ENCODE measurements around the gene TBC1D32.

Gene TBC1D32

DNA sequence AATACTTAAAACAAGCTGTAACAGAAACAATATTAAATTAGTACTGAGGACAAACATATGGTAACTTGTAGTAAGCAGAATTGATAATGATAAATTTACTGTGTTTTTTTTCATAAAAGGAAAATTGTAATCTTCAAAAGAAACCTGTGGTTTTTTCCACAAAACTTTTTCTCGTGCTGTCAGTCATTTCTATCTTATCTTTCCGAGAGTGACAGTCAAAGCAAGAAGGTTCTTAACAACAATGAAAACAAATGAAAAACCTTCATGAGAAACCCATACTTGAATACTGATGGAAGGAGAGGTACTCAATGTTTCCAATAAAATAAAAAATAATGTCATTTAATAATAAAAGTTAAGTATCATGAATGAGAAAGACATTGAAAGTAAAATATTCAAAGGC, 174.0 kb downstream of the TBC1D32 start:
- DNase-seq (ENCODE audit: insufficient read length, low spot score) (no peak), FAIRE-seq (no peak)
- TF ChIP-seq POLR2A (IDR thresholded peaks at IDR 0.05; ENCODE audit: low read depth, low read length), result no peak

DNA sequence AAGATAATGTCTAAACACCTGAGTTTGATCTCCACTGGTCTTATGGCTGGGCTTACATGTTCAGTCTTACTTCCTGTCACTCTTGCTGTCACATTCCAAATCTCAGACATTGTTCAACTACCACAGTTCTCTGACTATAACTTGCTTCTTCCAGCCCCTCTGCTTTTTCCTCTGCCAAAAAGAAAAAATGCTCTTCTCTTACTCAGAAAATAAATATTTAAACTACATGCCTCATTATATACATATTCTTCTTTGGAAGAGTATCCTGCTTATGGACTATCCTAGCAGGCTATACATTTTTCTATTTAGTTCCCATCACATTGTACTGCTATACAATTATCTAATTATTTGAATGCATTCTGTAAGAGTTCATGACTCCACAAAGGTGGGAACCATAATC, 175.4 kb downstream of the TBC1D32 start:
- FAIRE-seq, result no peak

GRCh38 chr6:121158438-121158837, 175.8 kb downstream of the TBC1D32 start:
- FAIRE-seq (no peak), DNase-seq (ENCODE audit: insufficient read length, low spot score) (no peak)
- TF ChIP-seq POLR2A (IDR thresholded peaks at IDR 0.05; ENCODE audit: low read depth, low read length), result no peak

More for the DNA sequence above, 175.4 kb downstream of the TBC1D32 start:
- no peak for TF ChIP-seq POLR2A (IDR thresholded peaks at IDR 0.05; ENCODE audit: low read depth, low read length)
- no peak for DNase-seq (ENCODE audit: insufficient read length, low spot score)

DNA sequence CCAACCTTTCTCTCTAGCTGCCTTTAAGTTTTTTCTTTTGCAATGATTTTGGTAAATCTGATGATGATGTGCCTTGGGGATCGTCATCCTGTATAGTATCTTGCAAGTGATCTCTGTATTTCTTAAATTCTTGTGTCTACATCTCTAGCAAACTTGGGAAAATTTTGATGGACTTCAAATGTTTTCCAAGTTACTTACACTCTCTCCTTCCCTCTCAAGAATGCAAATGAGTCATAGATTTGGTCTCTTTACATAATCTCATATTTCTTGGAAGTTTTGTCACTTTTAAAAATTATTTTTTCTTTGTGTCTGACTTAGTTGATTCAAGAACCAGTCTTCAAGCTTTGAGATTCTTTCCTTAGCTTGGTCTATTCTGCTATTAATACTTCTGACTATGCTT, 176.4 kb downstream of the TBC1D32 start:
- DNase-seq (ENCODE audit: insufficient read length, low spot score), result no peak
- no peak for FAIRE-seq
- no peak for TF ChIP-seq POLR2A (IDR thresholded peaks at IDR 0.05; ENCODE audit: low read depth, low read length)

DNA sequence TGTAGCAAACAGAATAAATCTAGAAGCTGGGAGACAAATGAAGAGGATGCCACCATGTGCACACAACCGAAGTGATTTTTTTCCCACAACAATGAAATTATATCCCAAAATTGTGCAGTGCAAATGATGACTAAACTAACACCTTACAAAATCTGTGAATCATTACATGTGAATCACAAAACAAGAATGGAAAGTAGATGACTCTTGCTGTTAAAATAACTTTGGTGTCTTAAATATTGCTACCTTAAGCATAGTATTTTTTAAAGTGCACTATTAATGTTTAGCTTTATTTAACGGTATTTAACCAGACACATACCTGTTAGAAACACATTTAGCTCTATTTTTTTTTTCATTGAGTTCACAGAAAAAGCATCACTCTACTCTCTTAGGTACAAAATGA, 190.8 kb downstream of the TBC1D32 start:
- DNase-seq (ENCODE audit: insufficient read length, low spot score), result no peak
- FAIRE-seq, result no peak
- TF ChIP-seq POLR2A (IDR thresholded peaks at IDR 0.05; ENCODE audit: low read depth, low read length), result no peak

GRCh38 chr6:121142093-121142492, 192.2 kb downstream of the TBC1D32 start:
- FAIRE-seq, result no peak
- no peak for TF ChIP-seq POLR2A (IDR thresholded peaks at IDR 0.05; ENCODE audit: low read depth, low read length)
- DNase-seq (ENCODE audit: insufficient read length, low spot score), result no peak

GRCh38 chr6:121135425-121135824, 198.9 kb downstream of the TBC1D32 start:
- no peak for DNase-seq (ENCODE audit: insufficient read length, low spot score)
- TF ChIP-seq POLR2A (IDR thresholded peaks at IDR 0.05; ENCODE audit: low read depth, low read length), result no peak
- FAIRE-seq, result no peak

DNA sequence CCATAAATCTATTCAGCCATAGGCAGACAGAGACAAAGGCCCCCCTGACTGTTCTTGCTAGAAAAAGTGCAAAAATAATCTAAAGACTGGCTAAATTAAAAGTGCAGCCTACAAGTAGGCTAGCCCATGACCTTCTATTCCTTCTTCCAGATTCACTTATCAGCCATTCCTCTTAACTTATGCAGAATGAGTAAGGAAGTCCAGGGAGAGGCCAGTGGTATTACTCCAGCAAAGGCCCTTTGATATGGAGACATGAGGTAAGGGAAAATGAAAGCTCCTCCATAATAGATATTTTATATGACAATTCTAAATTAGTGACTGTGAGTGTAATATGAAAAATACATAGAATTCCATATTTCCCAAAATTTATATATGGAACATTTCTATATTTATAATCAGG, 199.4 kb downstream of the TBC1D32 start:
- no peak for TF ChIP-seq POLR2A (IDR thresholded peaks at IDR 0.05; ENCODE audit: low read depth, low read length)
- DNase-seq (ENCODE audit: insufficient read length, low spot score), result no peak
- no peak for FAIRE-seq

DNA sequence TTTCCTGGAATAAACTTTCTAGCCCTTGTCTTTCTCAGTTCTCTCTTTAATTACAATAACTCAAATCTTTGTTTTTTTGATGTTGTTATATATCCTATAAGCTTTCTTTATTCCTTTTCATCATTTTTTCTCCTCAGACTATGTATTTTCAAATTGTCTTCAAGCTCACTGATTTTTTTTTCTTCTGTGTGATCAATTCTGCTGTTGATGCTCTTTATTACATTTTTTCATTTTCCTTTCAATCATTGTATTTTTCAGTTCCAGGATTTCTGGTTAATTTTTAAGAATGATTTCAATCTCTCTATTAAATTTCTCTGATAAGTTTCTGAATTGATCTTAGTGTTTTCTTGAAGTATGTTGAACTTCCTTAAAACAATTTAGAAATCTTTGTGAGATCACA, 209.7 kb downstream of the TBC1D32 start:
- FAIRE-seq, result no peak
- no peak for TF ChIP-seq POLR2A (IDR thresholded peaks at IDR 0.05; ENCODE audit: low read depth, low read length)
- DNase-seq (ENCODE audit: insufficient read length, low spot score), result no peak

DNA sequence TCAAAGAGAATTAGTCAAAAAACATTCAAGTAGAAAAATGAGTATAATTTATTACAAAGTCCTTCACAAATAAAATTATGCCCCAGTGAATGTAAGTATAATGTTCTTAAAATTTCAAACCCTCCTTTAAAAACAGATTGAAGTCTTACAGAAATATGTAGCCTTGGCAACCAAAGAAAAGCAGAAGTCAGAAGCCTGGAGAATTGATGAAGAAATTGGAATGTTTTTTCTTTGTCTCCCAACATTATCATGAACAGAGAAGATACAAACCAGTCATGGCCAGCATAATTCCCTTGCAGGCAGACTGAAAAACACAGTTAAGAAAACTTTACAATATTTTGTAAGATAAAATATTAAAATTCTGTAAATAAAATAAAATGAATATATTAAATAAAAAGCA, 221.9 kb downstream of the TBC1D32 start:
- DNase-seq (ENCODE audit: insufficient read length, low spot score), result no peak
- no peak for FAIRE-seq
- TF ChIP-seq POLR2A (IDR thresholded peaks at IDR 0.05; ENCODE audit: low read depth, low read length), result no peak

DNA sequence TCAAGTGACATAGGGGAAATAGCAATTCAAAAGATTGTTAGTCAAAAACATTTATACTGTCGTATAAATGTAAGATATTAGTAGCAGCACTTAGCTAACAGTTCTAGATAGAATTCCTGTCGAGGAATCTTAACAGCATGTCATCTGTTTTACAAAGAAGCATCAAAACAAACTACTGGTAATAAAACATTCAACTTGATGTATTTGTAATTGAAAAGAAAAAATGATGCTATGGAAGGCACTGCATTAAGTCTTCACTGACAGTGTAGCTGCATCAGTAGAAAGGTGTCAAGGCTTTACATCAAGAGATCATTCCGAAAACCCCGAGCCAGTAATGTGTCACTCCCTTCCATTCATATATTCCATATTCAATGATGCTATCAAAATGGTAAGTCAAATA, 223.5 kb downstream of the TBC1D32 start:
- DNase-seq (ENCODE audit: insufficient read length, low spot score), result no peak
- FAIRE-seq, result no peak
- TF ChIP-seq POLR2A (IDR thresholded peaks at IDR 0.05; ENCODE audit: low read depth, low read length), result no peak

DNA sequence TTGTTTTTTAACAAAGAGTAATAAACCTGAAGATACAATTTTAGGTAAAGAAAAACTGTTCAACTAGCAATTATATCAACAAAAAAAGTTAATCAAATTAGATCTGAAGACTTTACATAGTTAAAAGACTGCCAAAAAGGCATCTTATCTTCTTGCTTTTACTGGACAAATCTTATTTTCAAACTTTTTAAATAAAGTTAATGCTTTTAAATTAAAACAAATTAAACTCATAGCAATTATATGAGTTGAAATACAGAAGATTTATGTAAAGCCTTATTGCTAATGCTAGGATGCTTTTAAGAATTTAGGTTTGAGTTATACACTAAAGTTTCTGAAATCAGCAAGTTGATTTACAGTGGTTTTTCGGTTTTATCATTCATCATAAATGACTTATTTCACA, 227.3 kb downstream of the TBC1D32 start:
- DNase-seq (ENCODE audit: insufficient read length, low spot score) (no peak), FAIRE-seq (no peak)
- no peak for TF ChIP-seq POLR2A (IDR thresholded peaks at IDR 0.05; ENCODE audit: low read depth, low read length)

DNA sequence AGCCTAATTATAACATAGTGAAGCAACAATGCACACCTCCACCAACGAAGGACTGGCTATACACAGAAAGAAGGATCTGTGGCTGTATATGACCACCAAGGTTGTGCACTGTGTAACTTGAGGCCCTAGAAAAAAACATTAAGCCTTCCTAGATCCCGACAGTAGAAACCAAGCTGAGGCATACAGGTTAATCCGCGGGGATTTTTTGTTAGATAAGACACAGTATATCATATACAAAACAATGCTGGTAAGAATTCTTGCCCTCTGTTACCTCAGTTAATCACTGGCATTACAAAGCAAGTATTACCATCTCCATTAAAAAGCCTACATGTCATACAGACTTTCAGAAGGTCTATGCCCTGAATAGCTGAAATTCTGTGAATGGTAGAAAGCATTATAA, 228.8 kb downstream of the TBC1D32 start:
- TF ChIP-seq POLR2A (IDR thresholded peaks at IDR 0.05; ENCODE audit: low read depth, low read length), result no peak
- no peak for FAIRE-seq
- DNase-seq (ENCODE audit: insufficient read length, low spot score), result no peak

DNA sequence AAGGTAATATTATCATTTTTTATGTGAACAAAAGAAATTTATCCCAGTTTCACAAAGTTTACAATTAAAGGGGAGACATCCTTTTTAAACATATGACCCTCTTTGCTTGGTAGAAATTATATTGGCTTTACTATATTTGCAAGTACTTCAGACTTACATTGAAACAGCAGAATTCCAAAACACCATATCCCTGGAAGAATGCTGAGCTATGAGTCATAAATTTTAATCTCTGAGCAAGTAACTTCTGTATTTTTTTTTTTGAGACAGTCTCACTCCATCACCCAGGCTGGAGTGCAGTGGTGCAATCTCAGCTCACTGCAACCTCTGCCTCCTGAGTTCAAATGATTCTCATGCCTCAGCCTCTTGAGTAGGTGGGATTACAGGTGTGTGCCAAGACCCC, 240.4 kb downstream of the TBC1D32 start:
- no peak for DNase-seq (ENCODE audit: insufficient read length, low spot score)

GRCh38 chr6:121090492-121090891, 243.8 kb downstream of the TBC1D32 start:
- no peak for DNase-seq (ENCODE audit: insufficient read length, low spot score)
- TF ChIP-seq POLR2A (IDR thresholded peaks at IDR 0.05; ENCODE audit: low read depth, low read length), result no peak
- FAIRE-seq, result no peak

More for the DNA sequence above, 240.4 kb downstream of the TBC1D32 start:
- no peak for FAIRE-seq
- TF ChIP-seq POLR2A (IDR thresholded peaks at IDR 0.05; ENCODE audit: low read depth, low read length), result no peak

GRCh38 chr6:121086876-121087275, 247.4 kb downstream of the TBC1D32 start:
- no peak for FAIRE-seq

More at GRCh38 chr6:121086876-121087275, 247.4 kb downstream of the TBC1D32 start:
- no peak for TF ChIP-seq POLR2A (IDR thresholded peaks at IDR 0.05; ENCODE audit: low read depth, low read length)
- DNase-seq (ENCODE audit: insufficient read length, low spot score), result no peak

Measured in H54 (cell line).